PC-3 (cell line): ENCODE measurements around the gene PPM1L. TPM values are rescaled to one million over a fixed set of nuclear protein-coding genes. Genes with fewer than 3 reads are reported as not detected.

ENCODE experiments used
- ATAC-seq: fragments of 200-7000 bp; cut with Tn5 transposase; 2 replicates; pipeline ENCODE4 v1.9.1; 2020; ENCODE audit warnings: mild to moderate bottlenecking, moderate library complexity
- BruUV-seq: library from RNA; stranded (reverse); fragments of 400-500 nt; replicated peaks from 2 replicates; lab custom pipeline; 2021; lab: Mats Ljungman, UMichigan
- CTCF ChIA-PET: fragments of 300-600 bp; sonication (Branson Sonifier 250); formaldehyde crosslinking; loops from one replicate; lab custom pipeline; 2022; ENCODE audit warnings: antibody characterized with exemption; lab: Charles Lee
- POLR2A ChIA-PET: fragments of 300-600 bp; sonication (Branson Sonifier 250); formaldehyde crosslinking; loops from one replicate; lab custom pipeline; 2022; ENCODE audit warnings: antibody characterized with exemption; ENCODE audit not compliant: unreplicated experiment; lab: Charles Lee
- DNase-seq: peaks from one replicate; pipeline ENCODE4 v3.0.0-alpha.2; 2015
- H2AFZ ChIP-seq: fragments of 300-600 bp; sonication (generic); 2 replicates; pipeline ENCODE4 v1.6.0; 2016; ENCODE audit warnings: antibody characterized with exemption, low read length
- H3F3A ChIP-seq: fragments of 300-600 bp; sonication (generic); one replicate; pipeline ENCODE4 v1.6.0; 2017; ENCODE audit warnings: antibody characterized with exemption, low read length, control low read depth, mild to moderate bottlenecking; ENCODE audit not compliant: unreplicated experiment
- H3K27ac ChIP-seq: fragments of 300-600 bp; sonication (generic); 2 replicates; pipeline ENCODE4 v1.5.1; 2016; ENCODE audit warnings: mild to moderate bottlenecking, low read length
- H3K27me3 ChIP-seq: fragments of 300-600 bp; sonication (generic); 2 replicates; pipeline ENCODE4 v1.6.1; 2016; ENCODE audit warnings: low read length, mixed read lengths
- H3K36me3 ChIP-seq: fragments of 300-600 bp; sonication (generic); 2 replicates; pipeline ENCODE4 v1.6.1; 2016; ENCODE audit warnings: low read depth, mixed run types, low read length, mixed read lengths
- H3K4me1 ChIP-seq: fragments of 300-600 bp; sonication (generic); 2 replicates; pipeline ENCODE4 v1.5.1; 2016; ENCODE audit warnings: low read length; ENCODE audit not compliant: insufficient read depth
- H3K4me2 ChIP-seq: fragments of 300-600 bp; sonication (generic); 2 replicates; pipeline ENCODE4 v1.6.0; 2016; ENCODE audit warnings: low read length
- H3K4me3 ChIP-seq: fragments of 300-600 bp; sonication (generic); 2 replicates; pipeline ENCODE4 v1.5.1; 2016; ENCODE audit warnings: mild to moderate bottlenecking, low read length, mixed read lengths
- H3K79me2 ChIP-seq: fragments of 300-600 bp; sonication (generic); 2 replicates; pipeline ENCODE4 v1.6.1; 2017; ENCODE audit warnings: low read length, mixed read lengths
- H3K9ac ChIP-seq: fragments of 300-600 bp; sonication (generic); 2 replicates; pipeline ENCODE4 v1.6.0; 2016; ENCODE audit warnings: mild to moderate bottlenecking, low read length
- H3K9me2 ChIP-seq: fragments of 300-600 bp; sonication (generic); replicated peaks from 2 replicates; pipeline ENCODE4 v1.6.1; 2016; ENCODE audit warnings: mixed run types, low read length, mixed read lengths
- H3K9me3 ChIP-seq: fragments of 300-600 bp; sonication (generic); 2 replicates; pipeline ENCODE4 v1.6.1; 2016; ENCODE audit warnings: low read length, mixed read lengths
- H4K20me1 ChIP-seq: fragments of 300-600 bp; sonication (generic); 2 replicates; pipeline ENCODE4 v1.6.1; 2016; ENCODE audit warnings: low read length, mixed read lengths
- EZH2 ChIP-seq: fragments of 300-600 bp; sonication (generic); IDR thresholded peaks from one replicate; pipeline ENCODE4 v1.6.1; 2017; ENCODE audit warnings: antibody characterized with exemption, mild to moderate bottlenecking, low read length; ENCODE audit not compliant: unreplicated experiment
- EZH2phosphoT487 ChIP-seq: fragments of 300-600 bp; sonication (generic); IDR thresholded peaks from 2 replicates; pipeline ENCODE4 v1.6.1; 2018; ENCODE audit warnings: mild to moderate bottlenecking, antibody characterized with exemption, low read length, borderline replicate concordance
- intact Hi-C: fragments of 100-400 bp; cut with micrococcal nuclease; formaldehyde crosslinking; loops from 2 replicates; pipeline ENCODE4 v1.9.0; 2023
- total RNA-seq: library from RNA; depleted of rRNA; stranded (reverse); fragments of >200 nt; gene quantifications from 2 replicates; pipeline ENCODE4 v1.2.3, GENCODE V29; 2014
- TF ChIP-seq, protein P1 (sequence below): fragments of 300-600 bp; sonication (generic); conservative IDR thresholded peaks from 2 replicates; pipeline ENCODE4 v1.5.1; 2017; ENCODE audit warnings: antibody characterized with exemption, low read depth, mild to moderate bottlenecking, low read length

The PPM1L gene
- total RNA-seq, 1 experiment from 2014 or later: 7.0 TPM

- ATAC-seq (no peak), DNase-seq (no peak)
- ChIA-PET CTCF (no interaction called here), POLR2A (no interaction called here)
- no peaks in the 10 kb centered on the region for H3K4me1 ChIP-seq
- H3K36me3 ChIP-seq: no peaks in the 10 kb centered on the region
- H2AFZ ChIP-seq: no peak overlapping the region
- H3K79me2 ChIP-seq: no peaks in the 10 kb centered on the region
- H3K4me2 ChIP-seq: no peak overlapping the region
- intact Hi-C loops: no loop called here
- H3F3A ChIP-seq: no peaks in the 10 kb centered on the region
- H4K20me1 ChIP-seq: no peaks in the 10 kb centered on the region
- TF ChIP-seq EZH2: no peak
- no peak for TF ChIP-seq EZH2phosphoT487
- TF ChIP-seq, protein P1, sequence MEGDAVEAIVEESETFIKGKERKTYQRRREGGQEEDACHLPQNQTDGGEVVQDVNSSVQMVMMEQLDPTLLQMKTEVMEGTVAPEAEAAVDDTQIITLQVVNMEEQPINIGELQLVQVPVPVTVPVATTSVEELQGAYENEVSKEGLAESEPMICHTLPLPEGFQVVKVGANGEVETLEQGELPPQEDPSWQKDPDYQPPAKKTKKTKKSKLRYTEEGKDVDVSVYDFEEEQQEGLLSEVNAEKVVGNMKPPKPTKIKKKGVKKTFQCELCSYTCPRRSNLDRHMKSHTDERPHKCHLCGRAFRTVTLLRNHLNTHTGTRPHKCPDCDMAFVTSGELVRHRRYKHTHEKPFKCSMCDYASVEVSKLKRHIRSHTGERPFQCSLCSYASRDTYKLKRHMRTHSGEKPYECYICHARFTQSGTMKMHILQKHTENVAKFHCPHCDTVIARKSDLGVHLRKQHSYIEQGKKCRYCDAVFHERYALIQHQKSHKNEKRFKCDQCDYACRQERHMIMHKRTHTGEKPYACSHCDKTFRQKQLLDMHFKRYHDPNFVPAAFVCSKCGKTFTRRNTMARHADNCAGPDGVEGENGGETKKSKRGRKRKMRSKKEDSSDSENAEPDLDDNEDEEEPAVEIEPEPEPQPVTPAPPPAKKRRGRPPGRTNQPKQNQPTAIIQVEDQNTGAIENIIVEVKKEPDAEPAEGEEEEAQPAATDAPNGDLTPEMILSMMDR: no peak
- H3K27ac ChIP-seq: no peak overlapping the region
- no peaks in the 10 kb centered on the region for H3K27me3 ChIP-seq
- H3K9ac ChIP-seq: no peak overlapping the region
- no peaks in the 10 kb centered on the region for H3K9me2 ChIP-seq
- BruUV-seq: no TSS peak
- no peaks in the 10 kb centered on the region for H3K9me3 ChIP-seq
- no peak overlapping the region for H3K4me3 ChIP-seq
Observed at GRCh38 chr3:160792540-160792939, 36.5 kb downstream of the PPM1L start.

DNA sequence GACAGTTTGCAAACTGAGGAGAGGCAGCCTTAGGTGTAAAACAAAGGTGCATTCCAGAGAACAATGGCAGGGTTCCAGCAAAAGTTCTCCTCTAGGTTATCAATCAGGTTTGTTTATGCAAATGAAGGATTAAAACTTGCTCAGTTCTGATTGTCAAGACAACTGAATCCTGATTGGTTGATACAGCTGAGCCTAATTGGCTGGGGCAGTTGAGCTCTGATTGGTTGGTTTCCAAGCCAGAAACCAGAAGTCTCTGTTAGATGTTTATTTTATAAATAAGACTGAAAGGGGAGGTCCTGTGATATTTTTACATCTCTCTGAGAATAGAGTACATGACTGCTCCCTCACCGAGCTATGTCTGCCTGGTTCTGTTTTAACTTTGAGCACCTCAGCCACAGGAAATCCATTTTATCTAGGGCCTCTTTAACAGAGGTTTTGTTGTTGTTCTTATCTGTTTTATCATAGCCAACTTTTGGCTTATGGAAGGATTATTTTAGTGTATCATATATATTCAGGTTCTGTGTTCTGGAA lies 37.8 kb downstream of the PPM1L start:
- no peak for DNase-seq
- Histone ChIP-seq H3K27me3 (no peaks in the 10 kb centered on the region), H3K79me2 (no peaks in the 10 kb centered on the region), H3K9me2 (no peaks in the 10 kb centered on the region), H3K4me2 (no peak overlapping the region), H2AFZ (no peak overlapping the region), H3F3A (no peaks in the 10 kb centered on the region), H3K4me1 (no peaks in the 10 kb centered on the region), H3K36me3 (no peaks in the 10 kb centered on the region), H4K20me1 (no peaks in the 10 kb centered on the region), H3K9ac (no peak overlapping the region), H3K4me3 (no peak overlapping the region), H3K9me3 (no peaks in the 10 kb centered on the region), H3K27ac (no peak overlapping the region)
- intact Hi-C loops: no loop called here
- TF ChIP-seq, protein P1: no peak
- TF ChIP-seq EZH2 (no peak), EZH2phosphoT487 (no peak)
- no peak for ATAC-seq
- ChIA-PET CTCF (no interaction called here), POLR2A (no interaction called here)
- no TSS peak for BruUV-seq

- Histone ChIP-seq H3K27me3 (no peaks in the 10 kb centered on the region), H3K79me2 (no peaks in the 10 kb centered on the region), H4K20me1 (no peaks in the 10 kb centered on the region), H3K9ac (no peak overlapping the region), H2AFZ (no peak overlapping the region), H3K27ac (no peak overlapping the region), H3K9me3 (no peaks in the 10 kb centered on the region), H3F3A (no peaks in the 10 kb centered on the region), H3K4me1 (no peaks in the 10 kb centered on the region), H3K4me3 (no peak overlapping the region), H3K36me3 (no peaks in the 10 kb centered on the region), H3K4me2 (no peak overlapping the region), H3K9me2 (no peaks in the 10 kb centered on the region)
- CTCF ChIA-PET: no interaction called here
- DNase-seq: no peak
- ATAC-seq: no peak
- BruUV-seq: no TSS peak
- TF ChIP-seq, protein P1: no peak
- TF ChIP-seq EZH2 (no peak), EZH2phosphoT487 (no peak)
- intact Hi-C loops: no loop called here
- POLR2A ChIA-PET: no interaction called here
Observed at GRCh38 chr3:160796089-160796812, 40.2 kb downstream of the PPM1L start.
